ENCODE results near the gene PEPD. TPM values are rescaled to one million over a fixed set of nuclear protein-coding genes. Genes with fewer than 3 reads are reported as not detected.

Gene PEPD
- total RNA-seq, 1 experiment from 2014 or later, result 83.1 TPM

- no peak for TF ChIP-seq ZBTB43 (CRISPR knock-in tag; IDR thresholded peaks at IDR 0.05)
- TF ChIP-seq PREB (CRISPR knock-in tag; IDR thresholded peaks at IDR 0.05; ENCODE audit: borderline replicate concordance), result no peak
- no peak for TF ChIP-seq CTCF (IDR thresholded peaks at IDR 0.05)
- TF ChIP-seq ZNF671 (CRISPR knock-in tag; IDR thresholded peaks at IDR 0.05), result no peak
- TF ChIP-seq ZNF281 (CRISPR knock-in tag; IDR thresholded peaks at IDR 0.05), result no peak
- TF ChIP-seq HMGA2 (CRISPR knock-in tag; IDR thresholded peaks at IDR 0.05), result no peak
- TF ChIP-seq CDX4 (CRISPR knock-in tag; IDR thresholded peaks at IDR 0.05; ENCODE audit: borderline replicate concordance), result no peak
- TF ChIP-seq AR (CRISPR knock-in tag; IDR thresholded peaks at IDR 0.05), result no peak
- no peak for TF ChIP-seq GABPB1 (CRISPR knock-in tag; IDR thresholded peaks at IDR 0.05)
- no peak for TF ChIP-seq NFE2L1 (CRISPR knock-in tag; IDR thresholded peaks at IDR 0.05)
Observed at GRCh38 chr19:33468361-33469170, 53.0 kb downstream of the PEPD start (continued).

GRCh38 chr19:33467851-33468250 lies 53.7 kb downstream of the PEPD start:
- H3K4me1 Mint-ChIP-seq, result no peaks in the 10 kb centered on the region
- H3K4me3 Mint-ChIP-seq, result no peak overlapping the region
- POLR2A ChIA-PET, result no interaction called here
- H3K27me3 Mint-ChIP-seq (ENCODE audit: low read depth), result no peaks in the 10 kb centered on the region
- CTCF ChIA-PET, result interaction anchor here (1.3 kb wide), 1 partner anchor 52 kb away, joined by 4 read pairs; no protein-coding TSS in a partner anchor
- DNase-seq (ENCODE audit: low spot score) (no peak), ATAC-seq (no peak)
- no peaks in the 10 kb centered on the region for H3K9me3 Mint-ChIP-seq
- H3K36me3 Mint-ChIP-seq, result no peaks in the 10 kb centered on the region
- H3K27ac Mint-ChIP-seq, result no peak overlapping the region
- TF ChIP-seq E2F5 (CRISPR knock-in tag; IDR thresholded peaks at IDR 0.05) (no peak), NFATC4 (CRISPR knock-in tag; IDR thresholded peaks at IDR 0.05) (no peak), ZNF281 (CRISPR knock-in tag; IDR thresholded peaks at IDR 0.05) (no peak), MYBL2 (CRISPR knock-in tag; IDR thresholded peaks at IDR 0.05) (no peak), FOXJ3 (CRISPR knock-in tag; IDR thresholded peaks at IDR 0.05; ENCODE audit: borderline replicate concordance) (no peak), ETV6 (CRISPR knock-in tag; IDR thresholded peaks at IDR 0.05) (no peak), MAX (CRISPR knock-in tag; IDR thresholded peaks at IDR 0.05) (no peak), ERG (CRISPR knock-in tag; IDR thresholded peaks at IDR 0.05) (no peak), ZNF423 (CRISPR knock-in tag; IDR thresholded peaks at IDR 0.05) (no peak)

Measured in WTC11 (cell line).